ENCODE measurements around the gene PFDN1. TPM values are rescaled to one million over a fixed set of nuclear protein-coding genes. Genes with fewer than 3 reads are reported as not detected.
"Not testable (repeated sequence)": the region's sequence is repeated elsewhere in the genome, so short reads cannot be mapped to it uniquely, and the experiment has no call there.

Gene PFDN1
- total RNA-seq, 2 donors from 2014 or later: 38.2 to 46.2 TPM

DNA sequence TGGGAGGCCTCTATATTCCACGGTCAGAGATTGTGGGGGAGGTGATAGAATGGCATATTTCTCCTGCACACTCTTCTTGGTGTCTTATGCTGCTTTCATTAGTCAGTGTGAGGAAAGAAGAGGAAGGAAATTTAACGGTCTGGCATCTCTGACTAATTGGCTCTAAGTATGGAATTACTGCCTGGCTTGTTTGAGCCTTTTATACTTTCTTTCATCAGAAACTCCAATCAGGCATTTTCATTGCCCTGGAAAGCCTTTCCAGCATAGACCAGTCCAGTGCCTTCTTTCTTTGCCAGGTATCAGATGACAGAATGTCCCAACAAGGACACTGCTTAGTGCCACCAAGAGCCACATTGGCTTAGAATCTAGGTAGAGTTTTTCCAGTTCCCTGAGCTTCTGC is 97.7 kb downstream of the PFDN1 start:
- DNase-seq (ENCODE audit: low spot score): no peak

DNA sequence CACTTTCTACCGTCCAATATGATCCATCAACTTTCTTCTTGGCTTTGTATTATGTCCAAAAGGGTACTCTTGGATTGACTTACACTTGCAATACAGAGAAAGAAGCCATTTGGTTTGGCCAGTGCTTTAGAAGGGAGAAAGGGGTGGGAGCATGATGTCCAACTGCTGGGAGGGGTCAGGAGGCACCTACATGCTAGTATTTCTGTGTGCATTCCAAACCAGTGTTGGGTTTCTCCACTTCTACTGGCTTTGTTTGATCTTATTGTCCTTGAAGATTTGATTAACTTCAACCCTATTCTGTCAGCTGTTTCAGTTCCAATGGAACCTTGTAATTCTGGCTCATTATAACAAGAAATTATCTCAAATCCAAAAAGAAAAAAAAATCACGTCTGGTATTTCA is 100.3 kb downstream of the PFDN1 start:
- intact Hi-C loops (cut with DNase I): no loop called here
- DNase-seq (ENCODE audit: low spot score): no peak

More for the DNA sequence above, 97.7 kb downstream of the PFDN1 start:
- intact Hi-C loops (cut with DNase I): no loop called here

DNA sequence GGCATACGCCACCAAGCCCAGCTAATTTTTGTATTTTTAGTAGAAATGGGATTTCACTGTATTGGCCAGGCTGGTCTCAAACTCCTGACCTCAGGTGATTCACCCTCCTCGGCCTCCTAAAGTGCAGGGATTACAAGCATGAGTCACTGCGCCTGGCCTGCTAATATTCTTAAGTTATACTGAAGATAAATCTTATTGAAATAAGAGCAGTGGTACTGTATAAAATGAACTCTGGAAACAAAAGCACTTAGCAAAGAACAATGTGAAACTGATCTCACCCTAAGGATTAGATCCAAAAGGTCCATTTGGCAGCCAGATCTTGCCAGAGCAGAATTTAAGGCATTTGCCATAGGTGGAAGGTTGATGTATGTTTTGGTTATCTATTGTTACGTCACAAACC is 100.8 kb downstream of the PFDN1 start:
- no peak for DNase-seq (ENCODE audit: low spot score)
- intact Hi-C loops (cut with DNase I): no loop called here

DNA sequence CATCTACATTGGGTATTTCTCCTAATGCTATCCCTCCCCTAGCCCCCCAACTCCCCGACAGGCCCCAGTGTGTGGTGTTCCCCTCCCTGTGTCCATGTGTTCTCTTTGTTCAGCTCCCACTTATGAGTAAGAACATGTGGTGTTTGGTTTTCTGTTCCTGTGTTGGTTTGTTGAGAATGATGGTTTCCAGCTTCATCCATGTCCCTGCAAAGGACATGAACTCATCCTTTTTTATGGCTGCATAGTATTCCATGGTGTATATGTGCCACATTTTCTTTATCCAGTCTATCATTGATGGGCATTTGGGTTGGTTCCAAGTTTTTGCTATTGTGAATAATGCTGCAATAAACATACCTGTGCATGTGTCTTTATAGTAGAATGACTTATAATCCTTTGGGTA is 104.0 kb downstream of the PFDN1 start:
- DNase-seq (ENCODE audit: low spot score); intact Hi-C loops (cut with DNase I): not testable (repeated sequence)

DNA sequence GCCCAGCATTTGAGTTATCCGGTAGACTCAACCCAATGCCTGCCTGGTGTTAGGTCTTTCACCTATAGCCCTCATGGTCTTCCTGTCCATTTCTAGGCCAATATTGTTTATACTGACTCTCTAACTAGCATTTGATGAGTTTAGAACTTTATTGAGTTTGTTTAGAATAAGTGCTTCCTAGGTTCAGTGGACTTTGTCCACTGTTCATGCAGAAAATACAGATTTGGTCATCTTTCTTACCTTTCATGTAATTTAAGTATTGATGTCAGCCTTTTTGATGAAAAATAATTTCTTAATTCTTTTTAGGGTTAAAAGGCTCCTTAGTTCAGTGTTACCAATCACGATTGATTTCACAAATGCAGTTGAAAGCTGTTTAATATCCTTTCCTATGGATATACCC is 105.9 kb downstream of the PFDN1 start:
- intact Hi-C loops (cut with DNase I): no loop called here
- DNase-seq (ENCODE audit: low spot score): no peak

DNA sequence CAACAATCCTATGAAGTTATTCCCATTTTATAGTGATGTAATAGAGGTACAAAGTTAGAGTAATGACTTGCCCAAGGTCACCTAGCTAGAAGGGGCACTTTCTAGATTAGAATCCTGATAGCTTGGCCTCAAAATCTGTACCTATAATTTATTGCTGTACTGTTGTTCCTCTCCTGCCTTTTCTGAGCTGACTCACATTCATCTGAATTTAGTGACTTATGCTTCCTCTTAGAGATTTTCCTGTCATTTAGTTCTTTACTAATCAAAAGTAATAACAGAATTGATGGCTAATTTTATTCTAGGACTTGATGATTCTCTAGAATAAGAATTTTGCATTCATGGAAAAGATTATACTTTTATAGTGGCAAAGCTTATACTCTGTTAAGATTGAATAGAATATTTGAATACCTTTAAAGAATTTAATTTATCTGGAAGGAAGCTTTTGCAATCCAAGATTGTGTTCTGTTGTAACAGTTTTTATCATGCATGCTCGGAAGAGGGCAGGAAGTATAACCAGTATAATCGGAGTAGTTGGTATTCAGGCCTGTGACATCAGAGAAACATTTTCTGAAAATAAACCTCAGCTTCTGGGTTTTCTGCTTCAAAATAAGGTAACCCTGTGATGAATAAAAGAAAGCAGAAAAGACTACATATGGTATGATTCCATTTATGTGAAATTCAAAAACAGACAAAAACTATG is 106.6 kb downstream of the PFDN1 start:
- intact Hi-C loops (cut with DNase I): no loop called here
- DNase-seq (ENCODE audit: low spot score): no peak

Other genes with a start within 250 kb of the PFDN1 start
- gene PURA, start 189.0 kb downstream of the PFDN1 start, total RNA-seq: 10 to 100 TPM; 39.1 to 43.5 TPM
- gene IGIP, start 177.2 kb downstream of the PFDN1 start, total RNA-seq: 10 to 100 TPM; 21.3 to 26.6 TPM
- 10 to 100 TPM; 46.6 to 80.9 TPM for gene CYSTM1, start 127.9 kb downstream of the PFDN1 start, total RNA-seq
- 1 to 10 TPM; 6.9 to 9.5 TPM for gene HBEGF, start 43.5 kb upstream of the PFDN1 start, total RNA-seq
- gene SLC4A9, start 57.1 kb upstream of the PFDN1 start, total RNA-seq: not detected
- 10 to 100 TPM; 90.8 to 93.2 TPM for gene ANKHD1, start 98.7 kb upstream of the PFDN1 start, total RNA-seq
- 10 to 100 TPM in 1 of 2 donors, 1 to 10 TPM in 1; 8.5 to 11.0 TPM for gene EIF4EBP3, start 244.6 kb upstream of the PFDN1 start, total RNA-seq